IPS-NIHi7 (cell line): ENCODE data around the gene CFAP92.
"Not testable (repeated sequence)": the region's sequence is repeated elsewhere in the genome, so short reads cannot be mapped to it uniquely, and the experiment has no call there.

Experiments used
- DNase-seq: peaks from one replicate; pipeline ENCODE4 v3.0.0; 2012; ENCODE audit warnings: mixed read lengths; ENCODE audit errors: extremely low spot score

The CFAP92 gene

DNA sequence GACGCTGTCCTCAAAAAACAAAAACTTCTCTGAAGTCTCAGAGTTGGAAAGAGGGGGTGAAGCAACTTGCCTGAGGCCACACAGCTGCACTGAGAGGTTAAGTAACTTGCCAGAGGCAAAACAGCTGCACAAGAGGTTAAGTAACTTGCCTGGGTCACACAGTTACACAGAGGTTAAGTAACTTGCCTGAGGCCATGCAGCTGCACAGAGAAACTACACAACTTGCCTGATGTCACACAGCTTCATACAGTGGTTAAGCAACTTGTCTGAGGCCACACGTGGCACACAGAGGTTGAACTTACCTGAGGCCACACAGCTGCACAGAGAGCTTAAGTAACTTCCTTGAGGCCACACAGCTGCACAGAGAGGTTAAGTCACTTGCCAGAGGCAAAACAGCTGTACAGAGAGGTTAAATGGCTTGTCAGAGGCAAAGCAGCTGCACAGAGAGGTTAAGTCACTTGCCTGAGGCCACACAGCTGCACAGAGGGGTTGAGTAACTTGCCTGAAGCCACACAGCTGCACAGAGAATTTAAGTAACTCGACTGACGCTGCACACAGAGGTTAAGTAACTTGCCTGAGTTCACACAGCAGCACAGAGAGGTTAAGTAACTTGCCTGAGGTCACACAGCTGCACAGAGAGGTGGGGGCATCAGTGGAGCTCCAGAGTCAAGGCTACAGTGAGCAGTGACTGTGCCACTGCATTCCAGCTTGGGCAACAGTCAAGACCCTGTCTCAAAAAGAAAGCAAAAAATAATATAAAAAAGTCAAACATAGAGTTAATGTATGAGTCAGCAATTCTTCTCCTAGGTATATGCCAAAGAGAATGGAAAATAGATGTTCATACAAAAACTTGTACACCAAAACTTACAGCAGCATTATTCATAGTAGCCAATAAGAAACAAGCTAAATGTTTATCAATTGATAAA, 126.4 kb downstream of the CFAP92 start:
- no peak for DNase-seq

DNA sequence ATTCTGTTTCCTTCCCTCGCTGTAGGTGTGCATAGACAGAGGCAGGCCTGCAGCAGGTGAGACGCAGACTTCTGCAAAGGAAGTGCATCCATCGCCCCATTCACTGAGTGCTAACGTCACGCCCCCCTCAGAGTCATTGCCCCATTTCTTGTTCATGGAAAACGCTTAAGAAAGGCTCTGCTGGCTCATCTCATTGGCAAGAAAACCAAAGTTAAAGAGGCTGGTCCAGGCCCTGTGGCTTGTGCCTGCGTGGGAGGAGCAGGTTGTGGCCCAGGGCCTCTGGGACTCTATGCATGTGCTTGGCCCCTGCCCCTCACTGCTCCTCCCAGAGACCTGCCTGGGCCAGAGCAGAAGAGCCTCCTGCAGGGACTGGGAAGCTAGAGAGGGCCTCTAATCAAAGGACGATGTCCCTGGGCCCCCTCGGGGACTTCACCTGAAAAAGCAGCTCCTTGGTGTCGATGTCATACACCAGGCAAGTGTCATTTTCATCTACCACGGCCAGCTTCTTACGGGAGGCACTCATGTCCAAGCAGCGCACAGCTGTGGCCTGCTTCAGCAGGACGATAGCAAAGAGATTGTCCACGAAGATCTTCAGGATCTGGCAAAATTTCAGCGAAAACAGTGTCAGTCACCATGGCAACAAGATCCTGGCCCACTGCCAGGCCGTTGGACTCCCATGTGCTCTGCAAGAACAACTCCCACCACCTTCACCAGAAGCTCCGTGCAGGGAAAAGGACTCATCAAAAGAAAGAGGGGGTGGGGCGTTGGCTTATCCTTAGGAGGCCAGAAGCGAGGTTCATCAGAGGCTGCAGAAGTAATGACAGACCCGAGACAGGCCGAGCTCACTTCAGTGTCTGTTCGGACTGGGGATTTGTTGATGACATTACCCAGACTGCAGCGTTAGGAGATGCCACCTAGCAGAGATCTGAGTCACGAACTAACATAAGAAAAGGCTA, 128.7 kb downstream of the CFAP92 start:
- not testable (repeated sequence) for DNase-seq

DNA sequence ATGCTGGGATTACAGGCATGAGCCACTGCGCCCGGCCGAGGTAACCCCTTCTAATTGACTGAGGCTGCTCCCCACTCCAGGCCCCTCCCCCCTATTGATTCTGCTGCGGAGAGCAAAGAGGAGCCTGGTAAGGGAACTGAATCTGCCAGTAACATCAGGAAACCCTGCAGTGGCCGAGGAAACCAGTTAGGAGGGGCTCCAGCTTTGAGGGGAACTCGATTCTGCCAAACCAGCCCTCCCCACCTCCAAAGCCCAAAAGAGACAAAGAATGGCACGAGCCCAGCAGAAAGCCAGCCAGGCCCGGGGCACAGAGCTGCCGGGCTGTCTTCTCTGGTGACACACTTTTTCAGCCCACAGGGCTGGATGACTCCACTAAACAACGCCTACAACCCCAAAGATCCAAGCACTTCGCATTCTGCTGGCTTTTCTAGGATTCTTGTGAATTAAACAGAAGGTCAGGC, 129.5 kb downstream of the CFAP92 start:
- DNase-seq = no peak

DNA sequence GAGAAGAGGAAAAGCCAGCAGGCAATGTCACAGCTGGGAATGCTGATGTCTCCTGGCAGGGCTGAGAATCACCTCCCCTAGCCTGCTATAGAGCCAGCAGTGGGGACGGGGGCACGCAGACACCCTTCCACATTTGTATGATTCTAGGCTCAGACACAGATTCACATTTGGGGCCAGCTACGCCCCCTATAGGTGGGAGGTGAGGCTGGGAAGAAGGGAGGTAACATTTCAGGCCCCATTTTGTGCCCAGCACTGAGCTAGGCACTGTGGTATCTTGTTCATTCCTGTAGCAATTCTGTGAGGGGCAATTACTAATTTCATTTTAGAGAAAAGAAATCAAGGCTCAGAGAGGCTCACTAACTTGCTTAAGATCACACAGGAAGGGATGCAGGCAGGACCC, 130.3 kb downstream of the CFAP92 start:
- DNase-seq = no peak

DNA sequence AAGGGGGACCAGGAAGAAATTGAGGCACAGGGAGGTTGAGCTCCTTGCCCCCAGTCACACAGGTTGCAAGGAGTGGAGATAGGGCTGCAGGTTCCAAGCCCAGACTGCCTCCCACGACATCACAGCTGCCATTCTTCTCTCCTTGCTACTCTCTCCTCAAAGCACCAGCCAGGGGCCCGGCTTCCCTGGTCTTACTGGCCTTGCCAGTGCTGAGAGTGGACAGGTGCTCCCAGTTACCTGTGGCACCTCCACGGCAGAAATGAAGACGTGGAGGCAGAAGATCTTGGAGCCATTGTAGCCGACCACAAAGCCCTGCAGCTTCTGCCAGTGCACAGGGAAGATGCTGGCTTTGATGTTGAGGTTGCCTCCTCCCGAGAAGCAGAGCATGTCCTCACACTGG, 132.4 kb downstream of the CFAP92 start:
- DNase-seq = no peak
